OCI-LY3 (cell line): ENCODE measurements around the gene ACOT4.

Source experiments
- H2AFZ ChIP-seq: fragments of 200-600, 300-600 bp; shearing (Covaris generic); 2 replicates; pipeline ENCODE4 v1.6.0; 2014; ENCODE audit warnings: antibody characterized with exemption, low read depth, low read length
- H3K27ac ChIP-seq: fragments of 200-600, 300-600 bp; sonication (generic); 2 replicates; pipeline ENCODE4 v1.5.1; 2014; ENCODE audit warnings: mild to moderate bottlenecking, low read length, moderate library complexity, mixed read lengths
- H3K27me3 ChIP-seq: fragments of 200-600, 300-600 bp; sonication (generic); 2 replicates; pipeline ENCODE4 v1.6.1; 2014; ENCODE audit warnings: low read depth, low read length, mixed read lengths
- H3K36me3 ChIP-seq: fragments of 200-600, 300-600 bp; sonication (generic); replicated peaks from 2 replicates; pipeline ENCODE3; 2014; ENCODE audit warnings: low read depth, low read length, mixed read lengths
- H3K4me1 ChIP-seq: fragments of 300-600, 200-600 bp; sonication (generic); 2 replicates; pipeline ENCODE4 v1.6.1; 2014; ENCODE audit warnings: low read length, mixed read lengths
- H3K4me2 ChIP-seq: fragments of 200-600, 300-600 bp; sonication (generic); 2 replicates; pipeline ENCODE4 v1.6.1; 2014; ENCODE audit warnings: low read length, mixed read lengths
- H3K4me3 ChIP-seq: fragments of 300-600, 200-600 bp; sonication (generic); 2 replicates; pipeline ENCODE4 v1.5.1; 2014; ENCODE audit warnings: antibody characterized with exemption, mild to moderate bottlenecking, low read length, moderate library complexity
- H3K79me2 ChIP-seq: fragments of 300-600, 200-600 bp; shearing (Covaris generic); 2 replicates; pipeline ENCODE4 v1.6.1; 2014; ENCODE audit warnings: mild to moderate bottlenecking, low read length, mixed read lengths
- H3K9ac ChIP-seq: fragments of 300-600, 200-600 bp; shearing (Covaris generic); 2 replicates; pipeline ENCODE4 v1.6.0; 2014; ENCODE audit warnings: mild to moderate bottlenecking, low read length, moderate library complexity
- H3K9me3 ChIP-seq: fragments of 200-600, 300-600 bp; shearing (Covaris generic); 2 replicates; pipeline ENCODE4 v1.6.1; 2014; ENCODE audit warnings: low read length, mixed read lengths; ENCODE audit not compliant: insufficient read depth
- H4K20me1 ChIP-seq: fragments of 200-600, 300-600 bp; sonication (generic); 2 replicates; pipeline ENCODE4 v1.6.1; 2016; ENCODE audit warnings: low read length, mixed read lengths; ENCODE audit not compliant: insufficient read depth
- EZH2phosphoT487 ChIP-seq: fragments of 200-600 bp; shearing (Covaris generic); IDR thresholded peaks from 2 replicates; pipeline ENCODE4 v1.6.1; 2018; ENCODE audit warnings: antibody characterized with exemption, mixed run types, low read depth
- TF ChIP-seq, protein P1 (sequence below): fragments of 200-600, 300-600 bp; sonication (generic); IDR thresholded peaks from 2 replicates; pipeline ENCODE4 v1.5.1; 2014; ENCODE audit warnings: antibody characterized with exemption, low read length, low read depth

Gene ACOT4

DNA sequence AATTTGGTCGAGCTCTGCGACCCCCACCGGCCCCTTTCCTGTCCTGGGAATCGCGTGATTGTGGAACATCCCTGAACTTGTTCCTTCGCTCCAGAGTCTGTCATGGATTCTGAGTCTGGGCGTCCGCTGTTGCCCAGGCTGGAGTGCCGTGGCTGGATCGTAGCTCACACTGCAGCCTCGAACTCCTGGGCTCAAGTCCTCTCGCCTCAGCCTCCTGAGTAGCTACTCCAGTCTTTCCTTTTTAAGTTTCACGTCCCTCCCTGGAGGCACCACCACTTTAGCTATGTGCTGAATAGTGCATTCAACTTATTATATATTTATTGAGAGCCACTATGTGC, 21.3 kb downstream of the ACOT4 start:
- Histone ChIP-seq H3K4me2 (peak overlapping the region; percentile 65), H3K79me2 (no peaks in the 10 kb centered on the region), H3K4me1 (no peaks in the 10 kb centered on the region; the same call in 1 of the 2 replicates), H3K36me3 (no peaks in the 10 kb centered on the region), H3K9ac (peak overlapping the region; percentile 54), H3K27ac (no peak overlapping the region), H3K9me3 (no peaks in the 10 kb centered on the region), H4K20me1 (no peaks in the 10 kb centered on the region), H3K4me3 (peak overlapping the region; percentile 81), H2AFZ (peak overlapping the region; percentile 90), H3K27me3 (peaks cover 15% of the 10 kb centered on the region)
- TF ChIP-seq, protein P1, sequence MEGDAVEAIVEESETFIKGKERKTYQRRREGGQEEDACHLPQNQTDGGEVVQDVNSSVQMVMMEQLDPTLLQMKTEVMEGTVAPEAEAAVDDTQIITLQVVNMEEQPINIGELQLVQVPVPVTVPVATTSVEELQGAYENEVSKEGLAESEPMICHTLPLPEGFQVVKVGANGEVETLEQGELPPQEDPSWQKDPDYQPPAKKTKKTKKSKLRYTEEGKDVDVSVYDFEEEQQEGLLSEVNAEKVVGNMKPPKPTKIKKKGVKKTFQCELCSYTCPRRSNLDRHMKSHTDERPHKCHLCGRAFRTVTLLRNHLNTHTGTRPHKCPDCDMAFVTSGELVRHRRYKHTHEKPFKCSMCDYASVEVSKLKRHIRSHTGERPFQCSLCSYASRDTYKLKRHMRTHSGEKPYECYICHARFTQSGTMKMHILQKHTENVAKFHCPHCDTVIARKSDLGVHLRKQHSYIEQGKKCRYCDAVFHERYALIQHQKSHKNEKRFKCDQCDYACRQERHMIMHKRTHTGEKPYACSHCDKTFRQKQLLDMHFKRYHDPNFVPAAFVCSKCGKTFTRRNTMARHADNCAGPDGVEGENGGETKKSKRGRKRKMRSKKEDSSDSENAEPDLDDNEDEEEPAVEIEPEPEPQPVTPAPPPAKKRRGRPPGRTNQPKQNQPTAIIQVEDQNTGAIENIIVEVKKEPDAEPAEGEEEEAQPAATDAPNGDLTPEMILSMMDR: no peak
- TF ChIP-seq EZH2phosphoT487: no peak

DNA sequence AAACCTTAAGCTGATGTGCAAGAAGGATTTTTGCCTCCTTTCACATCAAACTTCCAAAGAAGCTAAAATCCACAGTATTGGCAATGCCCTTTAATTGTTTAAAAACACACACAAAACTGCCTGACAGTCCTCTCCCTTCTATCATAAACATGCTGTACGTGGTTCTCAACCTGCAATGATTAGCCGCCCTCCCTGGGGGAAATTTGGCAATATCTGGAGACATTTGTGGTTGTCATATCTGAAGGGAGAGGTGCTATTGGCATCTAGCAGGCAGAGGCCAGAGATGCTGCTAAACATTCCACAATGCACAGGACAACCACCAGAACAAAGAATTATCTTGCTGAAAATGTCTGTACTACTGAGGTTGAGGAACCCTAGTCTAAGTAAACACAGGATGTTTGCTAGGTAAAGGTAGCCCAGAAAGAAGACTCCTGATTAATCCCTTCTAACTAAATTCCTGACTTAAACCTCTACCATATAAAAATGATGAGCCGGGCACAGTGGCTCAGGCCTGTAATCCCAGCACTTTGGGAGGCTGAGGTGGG, 21.8 kb downstream of the ACOT4 start:
- H3K4me3 ChIP-seq: peak overlapping the region; percentile 81
- H3K9me3 ChIP-seq: no peaks in the 10 kb centered on the region
- H3K27ac ChIP-seq: no peak overlapping the region
- H3K4me1 ChIP-seq: no peaks in the 10 kb centered on the region; the same call in 1 of the 2 replicates
- H2AFZ ChIP-seq: no peak overlapping the region
- H3K27me3 ChIP-seq: peaks cover 15% of the 10 kb centered on the region
- H4K20me1 ChIP-seq: no peaks in the 10 kb centered on the region
- H3K36me3 ChIP-seq: no peaks in the 10 kb centered on the region
- no peak overlapping the region for H3K9ac ChIP-seq
- H3K4me2 ChIP-seq: peak overlapping the region; percentile 65
- no peak for TF ChIP-seq EZH2phosphoT487
- TF ChIP-seq, protein P1: no peak
- no peaks in the 10 kb centered on the region for H3K79me2 ChIP-seq

DNA sequence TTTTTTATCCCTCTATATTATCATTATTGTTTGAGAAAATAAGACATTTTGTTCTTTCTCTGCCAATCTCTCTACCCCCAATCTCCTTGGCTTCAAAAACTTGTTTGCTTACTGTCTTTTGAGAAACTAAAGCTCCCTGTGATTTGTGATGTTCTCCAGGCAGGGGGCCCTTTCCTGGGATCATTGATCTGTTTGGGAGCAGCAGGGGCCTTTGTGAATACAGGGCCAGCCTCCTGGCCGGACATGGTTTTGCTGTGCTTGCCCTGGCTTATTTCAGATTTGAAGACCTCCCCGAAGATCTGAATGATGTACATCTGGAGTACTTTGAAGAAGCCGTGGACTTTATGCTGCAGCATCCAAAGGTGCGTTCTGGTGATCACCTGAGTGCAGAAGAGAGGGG, 25.2 kb downstream of the ACOT4 start:
- no peaks in the 10 kb centered on the region for H3K36me3 ChIP-seq
- H4K20me1 ChIP-seq: no peaks in the 10 kb centered on the region
- H3K27ac ChIP-seq: no peak overlapping the region
- H3K27me3 ChIP-seq: peaks cover 4% of the 10 kb centered on the region; the same call in 1 of the 2 replicates
- H3K4me1 ChIP-seq: no peaks in the 10 kb centered on the region; the same call in 1 of the 2 replicates
- H3K79me2 ChIP-seq: no peaks in the 10 kb centered on the region
- no peak overlapping the region for H3K4me3 ChIP-seq
- TF ChIP-seq EZH2phosphoT487: no peak
- TF ChIP-seq, protein P1: no peak
- no peak overlapping the region for H3K9ac ChIP-seq
- H3K4me2 ChIP-seq: no peak overlapping the region
- no peak overlapping the region for H2AFZ ChIP-seq
- no peaks in the 10 kb centered on the region for H3K9me3 ChIP-seq

DNA sequence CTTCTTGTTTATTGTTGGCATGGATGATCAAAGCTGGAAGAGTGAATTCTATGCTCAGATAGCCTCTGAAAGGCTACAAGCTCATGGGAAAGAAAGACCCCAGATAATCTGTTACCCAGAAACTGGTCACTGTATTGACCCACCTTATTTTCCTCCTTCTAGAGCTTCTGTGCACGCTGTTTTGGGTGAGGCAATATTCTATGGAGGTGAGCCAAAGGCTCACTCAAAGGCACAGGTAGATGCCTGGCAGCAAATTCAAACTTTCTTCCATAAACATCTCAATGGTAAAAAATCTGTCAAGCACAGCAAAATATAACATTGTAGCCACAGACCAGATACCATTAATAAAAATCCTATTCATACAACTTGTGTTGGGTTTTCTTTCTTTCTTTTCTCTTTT, 27.9 kb downstream of the ACOT4 start:
- Histone ChIP-seq H3K27ac (no peak overlapping the region), H3K4me3 (no peak overlapping the region), H3K9ac (no peak overlapping the region), H3K4me2 (no peak overlapping the region), H2AFZ (no peak overlapping the region), H3K79me2 (no peaks in the 10 kb centered on the region), H3K4me1 (no peaks in the 10 kb centered on the region), H3K9me3 (no peaks in the 10 kb centered on the region), H3K27me3 (no peaks in the 10 kb centered on the region), H3K36me3 (no peaks in the 10 kb centered on the region), H4K20me1 (no peaks in the 10 kb centered on the region)
- no peak for TF ChIP-seq EZH2phosphoT487
- TF ChIP-seq, protein P1: no peak
